Measurements from ENCODE around the gene WDHD1.

DNA sequence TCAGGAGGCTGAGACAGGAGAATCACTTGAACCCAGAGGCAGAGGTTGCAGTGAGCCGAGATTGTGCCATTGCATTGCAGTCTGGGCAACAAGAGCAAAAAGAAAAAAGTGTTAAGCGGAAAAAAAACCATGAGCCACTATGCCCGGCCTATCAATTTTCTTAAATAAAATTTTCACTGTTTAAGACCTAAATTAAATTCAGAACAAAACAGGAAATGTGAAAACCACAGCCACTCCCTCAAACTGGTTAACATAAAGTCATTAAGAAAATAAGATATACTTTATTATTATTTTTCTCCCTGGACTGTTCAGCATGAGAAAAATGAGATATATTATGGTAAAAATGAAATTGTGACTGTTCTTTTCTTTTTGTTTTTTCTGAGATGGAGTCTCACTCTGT lies 79.7 kb downstream of the WDHD1 start:
- TF ChIP-seq, protein P1, sequence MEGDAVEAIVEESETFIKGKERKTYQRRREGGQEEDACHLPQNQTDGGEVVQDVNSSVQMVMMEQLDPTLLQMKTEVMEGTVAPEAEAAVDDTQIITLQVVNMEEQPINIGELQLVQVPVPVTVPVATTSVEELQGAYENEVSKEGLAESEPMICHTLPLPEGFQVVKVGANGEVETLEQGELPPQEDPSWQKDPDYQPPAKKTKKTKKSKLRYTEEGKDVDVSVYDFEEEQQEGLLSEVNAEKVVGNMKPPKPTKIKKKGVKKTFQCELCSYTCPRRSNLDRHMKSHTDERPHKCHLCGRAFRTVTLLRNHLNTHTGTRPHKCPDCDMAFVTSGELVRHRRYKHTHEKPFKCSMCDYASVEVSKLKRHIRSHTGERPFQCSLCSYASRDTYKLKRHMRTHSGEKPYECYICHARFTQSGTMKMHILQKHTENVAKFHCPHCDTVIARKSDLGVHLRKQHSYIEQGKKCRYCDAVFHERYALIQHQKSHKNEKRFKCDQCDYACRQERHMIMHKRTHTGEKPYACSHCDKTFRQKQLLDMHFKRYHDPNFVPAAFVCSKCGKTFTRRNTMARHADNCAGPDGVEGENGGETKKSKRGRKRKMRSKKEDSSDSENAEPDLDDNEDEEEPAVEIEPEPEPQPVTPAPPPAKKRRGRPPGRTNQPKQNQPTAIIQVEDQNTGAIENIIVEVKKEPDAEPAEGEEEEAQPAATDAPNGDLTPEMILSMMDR (IDR thresholded peaks at IDR 0.05): no peak
- TF ChIP-seq POLR2A (IDR thresholded peaks at IDR 0.05): no peak
